ENCODE results near the gene APOC1. TPM values are rescaled to one million over a fixed set of nuclear protein-coding genes. Genes with fewer than 3 reads are reported as not detected.

APOC1 gene
- total RNA-seq, 1 donor from 2014 or later, result 816 TPM

- H3K4me3 ChIP-seq, result no peak overlapping the region
- H3K27me3 ChIP-seq (ENCODE audit: low read depth), result no peaks in the 10 kb centered on the region
- DNase-seq (no peak), ATAC-seq (no peak)
- H3K4me1 ChIP-seq, result peaks cover 28% of the 10 kb centered on the region
- no peaks in the 10 kb centered on the region for H3K36me3 ChIP-seq
- H3K27ac ChIP-seq, result no peak overlapping the region
- H3K9me3 ChIP-seq, result no peaks in the 10 kb centered on the region
- TF ChIP-seq CTCF (IDR thresholded peaks at IDR 0.05), result no peak
- intact Hi-C loops (cut with DNase I), result no loop called here
Measured at GRCh38 chr19:44930088-44930487, 15.7 kb downstream of the APOC1 start.

DNA sequence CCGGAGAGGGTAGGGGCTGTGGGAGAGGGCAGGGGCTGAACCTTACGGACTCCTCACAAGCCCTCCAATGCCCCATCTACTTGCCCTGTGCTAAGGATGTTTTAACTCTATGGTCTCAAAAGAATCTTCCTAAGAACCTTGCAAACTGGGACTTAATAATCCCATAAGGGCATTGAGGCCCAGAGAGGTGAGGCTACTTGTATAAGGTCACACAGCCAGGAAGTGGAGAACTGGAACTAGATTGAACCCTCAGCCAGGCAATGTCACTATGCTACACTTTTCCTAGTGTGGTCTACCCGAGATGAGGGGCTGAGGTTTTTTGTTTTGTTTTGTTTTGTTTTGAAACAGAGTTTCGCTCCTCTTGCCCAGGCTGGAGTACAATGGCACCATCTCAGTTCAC is 17.1 kb downstream of the APOC1 start:
- no peak for DNase-seq
- intact Hi-C loops (cut with DNase I), result no loop called here
- Histone ChIP-seq H3K36me3 (no peaks in the 10 kb centered on the region), H3K27me3 (ENCODE audit: low read depth) (no peaks in the 10 kb centered on the region), H3K4me1 (peaks cover 14% of the 10 kb centered on the region), H3K4me3 (no peak overlapping the region), H3K27ac (no peak overlapping the region), H3K9me3 (no peaks in the 10 kb centered on the region)
- ATAC-seq, result no peak
- no peak for TF ChIP-seq CTCF (IDR thresholded peaks at IDR 0.05)

- no peak overlapping the region for H3K27ac ChIP-seq
- H3K36me3 ChIP-seq, result no peaks in the 10 kb centered on the region
- ATAC-seq, result no peak
- no peak overlapping the region for H3K4me3 ChIP-seq
- DNase-seq, result no peak
- no peaks in the 10 kb centered on the region for H3K9me3 ChIP-seq
- H3K4me1 ChIP-seq, result no peaks in the 10 kb centered on the region
- intact Hi-C loops (cut with DNase I), result no loop called here
- TF ChIP-seq CTCF (IDR thresholded peaks at IDR 0.05), result no peak
- no peaks in the 10 kb centered on the region for H3K27me3 ChIP-seq (ENCODE audit: low read depth)
Measured at GRCh38 chr19:44939668-44940067, 25.3 kb downstream of the APOC1 start.

- H3K36me3 ChIP-seq, result no peaks in the 10 kb centered on the region
- DNase-seq (no peak), ATAC-seq (no peak)
- no peak within 1 kb of the TSS for H3K27ac ChIP-seq
- no peak for TF ChIP-seq CTCF (IDR thresholded peaks at IDR 0.05)
- no peaks in the 10 kb centered on the region for H3K4me1 ChIP-seq
- H3K27me3 ChIP-seq (ENCODE audit: low read depth), result no peaks in the 10 kb centered on the region
- H3K4me3 ChIP-seq, result no peak within 1 kb of the TSS
- intact Hi-C loops (cut with DNase I), result no loop called here
- H3K9me3 ChIP-seq, result no peaks in the 10 kb centered on the region
Measured at GRCh38 chr19:44942067-44942571, 27.7 kb downstream of the APOC1 start, which contains the start of gene APOC4. Gene APOC4, plus strand, starts transcription at chr19:44942237. Its CDS starts 41 bp downstream, at chr19:44942278.

DNA sequence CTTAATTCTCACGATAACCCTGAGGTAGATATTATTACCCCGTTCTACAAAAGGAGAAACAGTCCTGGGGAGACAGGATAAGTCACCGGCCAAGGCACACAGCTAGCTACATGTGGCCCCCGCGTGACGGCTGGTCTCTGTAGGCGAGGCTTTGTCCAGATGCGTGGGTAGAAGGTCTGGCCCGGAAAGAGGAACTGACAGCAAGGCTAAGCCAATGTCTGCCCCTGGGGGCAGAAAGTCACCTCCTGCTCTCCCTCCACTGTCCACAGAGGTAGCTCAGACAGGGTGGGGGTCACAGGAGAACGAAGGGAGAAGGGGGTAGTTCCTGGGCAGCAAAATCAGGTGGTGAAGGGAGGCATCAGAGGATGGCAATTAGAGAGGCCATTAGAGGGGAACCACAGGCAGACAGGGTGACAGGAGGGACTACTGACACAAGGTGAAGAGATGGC is 29.4 kb downstream of the APOC1 start:
- no peak overlapping the region for H3K4me3 ChIP-seq
- DNase-seq, result peak; percentile 90
- H3K36me3 ChIP-seq, result no peaks in the 10 kb centered on the region
- ATAC-seq, result peak; percentile 75 to 86
- no peaks in the 10 kb centered on the region for H3K4me1 ChIP-seq
- H3K27ac ChIP-seq, result no peak overlapping the region
- no peaks in the 10 kb centered on the region for H3K27me3 ChIP-seq (ENCODE audit: low read depth)
- intact Hi-C loops (cut with DNase I), result no loop called here
- no peaks in the 10 kb centered on the region for H3K9me3 ChIP-seq
- peak; percentile 10 for TF ChIP-seq CTCF (IDR thresholded peaks at IDR 0.05)
